ENCODE measurements around the gene KAT2A.

Gene KAT2A

DNA sequence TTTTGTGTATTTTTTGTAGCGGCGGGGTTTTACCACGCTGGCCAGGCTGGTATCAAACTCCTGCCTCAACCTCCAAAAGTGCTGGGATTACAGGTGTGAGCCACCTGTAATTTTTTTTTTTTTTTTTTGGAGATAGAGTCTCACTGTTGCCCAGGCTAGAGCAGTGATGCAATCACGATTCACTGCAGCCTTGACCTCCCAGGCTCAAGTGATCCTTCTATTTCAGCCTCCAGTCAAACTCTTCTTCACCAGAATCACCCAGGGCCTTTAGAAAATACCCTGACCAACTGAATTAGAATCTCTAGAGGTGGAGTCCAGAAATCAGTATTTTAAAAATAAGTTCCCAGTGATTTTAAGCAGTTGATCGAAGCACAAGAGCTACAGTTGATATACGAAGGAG is 14.0 kb upstream of the KAT2A start:
- no peak for DNase-seq

GRCh38 chr17:42133461-42134041 is 12.4 kb upstream of the KAT2A start:
- peak; percentile 41 for DNase-seq

- no peak for DNase-seq
Observed at GRCh38 chr17:42132941-42133340, 11.8 kb upstream of the KAT2A start.

- DNase-seq: no peak
Observed at GRCh38 chr17:42131981-42132432, 10.8 kb upstream of the KAT2A start.

DNA sequence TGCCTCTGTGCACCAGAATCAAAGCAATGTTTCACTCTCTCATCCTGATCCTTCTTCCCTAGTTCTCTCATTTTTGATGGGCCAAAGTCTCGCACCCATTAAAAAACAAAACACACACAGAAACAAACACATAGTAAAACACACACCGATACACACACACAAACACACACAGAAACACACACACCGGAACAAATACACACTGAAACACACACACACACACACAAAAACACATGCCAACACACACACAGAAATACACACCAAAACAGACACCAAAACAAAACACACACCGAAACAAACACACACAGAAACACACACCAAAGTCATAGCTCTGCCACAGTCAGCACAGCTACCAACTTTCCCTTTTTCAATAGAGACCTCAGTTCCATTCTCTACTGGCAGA is 10.1 kb upstream of the KAT2A start:
- no peak for DNase-seq

GRCh38 chr17:42130310-42130936 is 9.3 kb upstream of the KAT2A start:
- no peak for DNase-seq

- DNase-seq: no peak
Observed at GRCh38 chr17:42129109-42129837, 8.1 kb upstream of the KAT2A start.

- no peak for DNase-seq
Observed at GRCh38 chr17:42127414-42127813, 6.2 kb upstream of the KAT2A start.

DNA sequence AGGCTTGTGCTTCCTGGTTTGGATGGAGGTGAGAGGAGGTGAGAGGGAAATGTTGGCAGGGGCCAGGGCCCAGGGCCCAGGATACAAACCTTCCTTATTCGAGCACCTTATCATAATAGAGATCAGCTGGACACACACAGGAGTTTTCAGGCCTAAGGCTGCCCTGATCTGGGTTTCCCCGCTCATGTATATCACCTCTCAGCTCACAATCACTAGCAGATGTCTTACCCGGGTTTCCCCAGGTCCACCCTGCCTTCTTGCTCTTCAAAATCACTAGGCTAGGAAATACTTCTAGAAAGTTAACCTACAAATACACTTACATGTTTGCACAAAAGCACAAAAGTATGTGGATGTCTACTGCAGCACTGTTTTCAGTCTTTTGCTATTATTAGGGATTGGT is 5.7 kb upstream of the KAT2A start:
- DNase-seq: no peak

DNA sequence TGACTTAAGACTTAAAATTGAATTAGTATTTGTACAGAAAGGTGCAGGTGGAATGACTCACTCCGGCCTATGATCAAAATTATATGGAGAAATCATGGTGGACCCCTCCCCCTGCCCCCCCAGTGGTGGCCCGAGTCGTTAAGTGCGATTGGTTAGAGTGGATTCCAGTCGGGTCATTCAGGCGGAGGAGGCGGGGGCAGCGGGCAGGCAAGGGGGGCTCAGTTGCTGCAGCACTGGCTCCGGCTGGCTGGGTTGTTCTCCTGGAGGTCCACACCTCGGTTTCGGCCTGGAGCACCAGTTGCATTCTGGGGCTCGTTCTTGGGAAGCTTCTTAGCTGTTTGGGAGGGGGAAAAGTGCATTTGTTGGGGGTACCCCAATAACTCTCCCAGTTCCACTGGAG is 4.4 kb upstream of the KAT2A start:
- DNase-seq: no peak

DNA sequence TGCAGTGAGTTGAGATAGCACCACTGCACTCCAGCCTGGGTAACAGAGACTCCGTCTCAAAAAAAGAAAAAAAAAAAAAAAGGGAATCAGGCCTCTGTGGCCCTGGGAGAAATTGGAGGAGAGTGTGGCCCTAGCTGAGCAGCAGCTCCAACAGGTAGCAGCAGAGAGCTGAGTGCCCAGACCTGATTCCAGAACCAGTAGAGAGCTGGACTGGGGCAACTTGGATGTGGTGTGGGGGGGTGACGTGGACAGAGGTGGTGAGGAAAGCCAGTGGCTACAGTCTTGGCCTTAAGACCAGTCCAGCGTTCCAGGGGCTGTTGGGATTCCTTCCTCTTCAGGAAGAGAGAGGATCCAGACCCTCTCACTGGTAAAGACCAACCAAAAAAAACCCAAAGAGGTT is 3.1 kb upstream of the KAT2A start:
- DNase-seq: no peak

GRCh38 chr17:42122371-42123303 is 1.5 kb upstream of the KAT2A start, which contains the start of gene HSPB9:
Gene HSPB9, plus strand, starts transcription at chr17:42122804. Its CDS starts 47 bp downstream, at chr17:42122851.
- no peak for DNase-seq

- no peak for DNase-seq
Observed at GRCh38 chr17:42120161-42120769, 902 bp downstream of the KAT2A start.

GRCh38 chr17:42119301-42119700 is 1.9 kb downstream of the KAT2A start:
- no peak for DNase-seq

- DNase-seq: peak; percentile 56
Observed at GRCh38 chr17:42118545-42118944, 2.6 kb downstream of the KAT2A start.

DNA sequence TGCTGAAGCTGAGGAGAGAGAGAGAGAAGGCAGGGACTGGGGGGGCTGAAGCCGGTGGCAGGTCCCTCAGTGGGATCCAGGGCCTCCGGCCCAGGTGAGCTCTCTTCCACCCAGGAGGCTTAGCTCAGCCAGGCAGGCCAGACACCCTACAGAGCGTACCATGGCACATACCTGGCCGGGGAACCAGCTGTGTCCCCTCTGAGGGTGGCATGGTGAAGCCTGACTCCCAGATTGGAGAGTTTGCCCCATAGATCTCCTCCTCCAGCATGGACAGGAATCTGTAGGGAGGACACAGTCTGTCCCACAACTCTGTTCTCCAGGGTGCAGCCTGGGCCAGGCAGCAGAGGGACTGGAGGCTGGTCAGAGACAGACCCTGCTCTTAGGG is 3.0 kb downstream of the KAT2A start:
- DNase-seq: no peak

DNA sequence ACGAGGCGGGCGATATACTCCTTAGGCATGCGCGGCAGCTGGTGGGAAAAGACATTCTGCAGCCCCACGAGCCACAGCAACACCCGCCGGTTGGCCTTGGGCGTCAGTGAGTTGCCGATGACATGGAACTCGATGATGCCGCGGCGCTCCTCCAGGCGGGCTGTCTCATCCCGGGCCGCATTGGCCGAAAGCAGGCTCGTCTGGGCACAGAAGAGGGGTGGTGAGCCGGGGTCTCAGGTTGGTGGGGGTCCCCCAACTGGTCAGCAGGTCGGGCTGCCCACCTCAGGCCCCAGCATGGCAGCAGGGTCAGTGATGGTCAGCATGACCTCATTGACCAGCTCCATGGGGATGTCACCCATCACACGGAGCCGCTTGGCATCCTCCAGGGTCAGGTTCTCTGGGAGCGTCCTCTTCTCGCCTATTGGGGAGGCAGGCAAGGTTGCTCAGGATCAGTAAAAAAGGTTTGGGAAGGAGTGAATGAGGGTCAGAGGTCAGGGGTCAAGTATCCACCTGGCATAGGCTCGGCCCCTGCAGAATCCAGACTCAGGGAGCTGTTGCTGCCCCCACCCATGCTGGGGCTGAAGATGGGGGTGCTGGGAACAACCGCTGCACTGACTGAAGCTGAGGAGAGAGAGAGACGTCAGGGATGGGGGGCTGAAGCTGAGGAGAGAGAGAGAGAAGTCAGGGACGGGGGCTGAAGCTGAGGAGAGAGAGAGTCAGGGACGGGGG is 3.6 kb downstream of the KAT2A start:
- no peak for DNase-seq

GRCh38 chr17:42116705-42117396 is 4.3 kb downstream of the KAT2A start:
- peak; percentile 82 for DNase-seq

- no peak for DNase-seq
Observed at GRCh38 chr17:42114118-42114517, 7.0 kb downstream of the KAT2A start.

DNA sequence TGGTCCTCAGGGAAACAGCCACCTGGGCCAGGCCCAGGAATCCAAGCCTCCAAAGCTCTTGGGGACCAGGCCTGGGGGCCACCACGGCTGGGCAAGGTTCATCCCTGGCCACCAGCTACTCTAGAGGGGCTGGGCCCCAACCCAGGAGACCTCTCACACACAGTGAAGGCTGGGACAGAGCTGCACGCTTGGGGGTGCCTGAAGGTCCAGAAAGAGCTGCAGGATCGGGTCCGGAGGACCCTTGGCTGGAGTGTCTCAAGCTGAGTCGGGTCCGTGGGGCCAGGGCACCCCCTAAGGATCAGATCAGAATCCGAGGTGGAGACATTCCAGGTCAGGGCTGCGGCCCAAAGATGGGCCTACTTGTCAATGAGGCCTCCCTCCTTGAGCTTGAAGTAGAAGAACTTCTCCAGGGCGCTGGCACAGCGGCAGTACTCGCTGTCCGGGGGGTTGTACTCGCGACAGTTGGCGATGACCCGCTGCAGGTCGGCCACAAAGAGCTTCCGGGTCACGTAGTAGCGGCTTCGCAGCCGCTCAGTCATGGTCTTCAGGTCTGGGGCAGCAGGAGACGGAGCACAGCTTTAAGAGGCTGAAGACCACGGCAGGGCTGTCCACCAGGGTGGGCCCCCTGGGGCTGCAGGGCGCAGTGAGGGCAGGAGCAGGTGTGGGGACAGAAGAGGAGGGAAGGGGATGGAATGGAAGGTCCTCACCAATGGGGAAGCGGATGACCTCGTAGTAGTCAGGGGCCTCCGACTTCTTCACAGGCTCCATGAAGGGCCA is 7.7 kb downstream of the KAT2A start:
- DNase-seq: no peak
